GM21390 (cell line): ENCODE measurements around the gene SRD5A1.

Source experiments
- ATAC-seq: cut with Tn5 transposase; IDR thresholded peaks from one replicate; pipeline ENCODE4 v1.9.1; 2021; ENCODE audit not compliant: unreplicated experiment

Gene SRD5A1, protein sequence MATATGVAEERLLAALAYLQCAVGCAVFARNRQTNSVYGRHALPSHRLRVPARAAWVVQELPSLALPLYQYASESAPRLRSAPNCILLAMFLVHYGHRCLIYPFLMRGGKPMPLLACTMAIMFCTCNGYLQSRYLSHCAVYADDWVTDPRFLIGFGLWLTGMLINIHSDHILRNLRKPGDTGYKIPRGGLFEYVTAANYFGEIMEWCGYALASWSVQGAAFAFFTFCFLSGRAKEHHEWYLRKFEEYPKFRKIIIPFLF

DNA sequence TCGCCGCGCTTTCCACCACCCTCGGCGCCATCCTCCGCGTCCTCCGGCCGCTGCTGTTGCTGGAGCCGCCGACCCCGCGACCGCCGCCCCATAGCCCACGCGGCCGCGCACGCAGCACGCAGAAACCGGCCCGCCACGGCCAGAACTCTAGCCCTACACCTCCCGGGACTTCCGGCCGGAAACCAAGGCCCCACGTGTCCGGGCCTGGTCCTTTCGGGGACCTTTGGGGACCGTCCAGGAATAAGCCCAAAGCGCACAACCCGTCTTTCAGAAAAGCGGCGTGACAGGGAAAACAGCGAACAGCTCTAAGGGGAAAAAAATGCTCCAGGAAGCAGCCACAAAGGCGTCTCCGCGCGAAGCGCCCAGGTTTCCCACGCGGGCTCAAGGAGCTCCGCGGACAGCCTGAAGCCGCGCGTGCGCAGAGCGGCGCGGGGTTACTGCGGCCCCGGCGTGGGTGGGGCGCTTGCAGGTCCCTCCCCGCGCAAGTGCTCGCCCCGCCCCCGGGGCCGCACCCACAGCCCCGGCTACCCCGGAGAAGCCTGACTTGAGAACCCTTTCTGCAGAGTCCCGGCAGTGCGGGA, at the start of gene SRD5A1, which contains the start of gene NSUN2:
TSS of gene SRD5A1 (plus strand) at position 553 of the 581 bp plus-strand sequence. CDS start 137 bp downstream, outside the sequence.
TSS of gene NSUN2 (minus strand) at position 157 of the 581 bp plus-strand sequence. CDS start at position 92, 65 bp downstream.
- peak; percentile 91 for ATAC-seq

DNA sequence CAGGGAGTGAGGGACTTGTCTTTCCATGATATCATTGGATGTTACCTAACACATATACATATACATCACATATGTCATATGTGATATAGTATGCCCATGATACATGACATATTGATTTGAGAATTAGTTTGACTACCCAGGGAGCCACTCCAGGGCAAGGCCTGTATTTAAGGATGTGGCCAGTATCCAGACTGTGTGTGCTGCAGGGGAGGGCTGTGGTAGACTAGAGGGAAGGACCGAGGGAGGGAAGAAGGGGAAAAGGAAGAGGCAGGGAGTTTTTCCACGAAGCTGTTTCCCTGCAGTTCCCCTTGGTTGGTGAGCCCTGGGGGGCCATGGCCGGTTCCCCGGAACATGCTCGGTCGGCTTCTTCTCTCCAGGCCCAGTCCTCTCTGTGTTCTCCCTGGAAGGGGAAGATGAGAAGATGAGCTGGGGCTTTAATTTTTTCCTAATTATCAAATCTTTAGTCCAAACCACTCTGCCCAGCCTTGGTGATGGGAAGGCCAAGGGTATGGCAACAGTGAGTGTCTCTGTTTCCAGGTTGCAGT, 49.1 kb upstream of the SRD5A1 start:
- no peak for ATAC-seq

DNA sequence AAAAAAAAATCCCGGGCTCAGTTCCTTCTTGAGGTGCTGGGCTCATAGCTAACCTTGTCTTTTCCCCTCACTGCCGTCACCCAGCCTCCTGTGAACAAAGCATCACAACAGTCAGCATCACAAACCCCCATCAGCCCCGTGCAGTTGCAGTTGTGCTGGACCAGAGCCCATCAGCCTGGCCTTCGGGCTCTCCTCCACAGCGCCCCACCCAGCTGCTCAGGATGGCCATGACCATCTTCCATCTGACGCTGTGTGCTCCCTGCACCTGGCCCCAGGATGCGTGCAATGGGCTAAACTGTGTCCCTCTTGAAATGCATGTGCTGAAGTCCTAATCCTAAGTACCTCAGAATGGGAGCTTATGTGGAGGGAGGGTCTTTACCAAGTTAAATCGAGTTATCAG, 48.5 kb upstream of the SRD5A1 start:
- no peak for ATAC-seq

DNA sequence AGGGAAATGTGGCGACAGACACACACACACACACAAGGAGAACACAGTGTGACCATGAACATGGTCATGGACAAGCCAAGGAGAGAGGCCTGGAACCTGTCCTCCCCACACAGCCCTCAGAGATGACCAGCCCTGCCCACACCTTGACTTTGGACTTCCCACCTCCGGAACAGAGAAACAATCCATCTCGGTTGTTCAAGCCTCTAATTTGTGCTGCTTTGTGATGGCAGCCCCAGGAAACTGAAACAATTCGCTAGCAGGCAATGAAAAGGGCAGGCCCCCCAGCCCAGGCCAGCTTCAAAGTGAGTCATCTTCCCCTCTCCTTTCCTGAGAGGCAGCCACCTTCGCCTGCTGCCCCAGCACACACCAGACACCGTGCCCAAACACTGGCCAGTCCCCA, 48.1 kb upstream of the SRD5A1 start:
- no peak for ATAC-seq

DNA sequence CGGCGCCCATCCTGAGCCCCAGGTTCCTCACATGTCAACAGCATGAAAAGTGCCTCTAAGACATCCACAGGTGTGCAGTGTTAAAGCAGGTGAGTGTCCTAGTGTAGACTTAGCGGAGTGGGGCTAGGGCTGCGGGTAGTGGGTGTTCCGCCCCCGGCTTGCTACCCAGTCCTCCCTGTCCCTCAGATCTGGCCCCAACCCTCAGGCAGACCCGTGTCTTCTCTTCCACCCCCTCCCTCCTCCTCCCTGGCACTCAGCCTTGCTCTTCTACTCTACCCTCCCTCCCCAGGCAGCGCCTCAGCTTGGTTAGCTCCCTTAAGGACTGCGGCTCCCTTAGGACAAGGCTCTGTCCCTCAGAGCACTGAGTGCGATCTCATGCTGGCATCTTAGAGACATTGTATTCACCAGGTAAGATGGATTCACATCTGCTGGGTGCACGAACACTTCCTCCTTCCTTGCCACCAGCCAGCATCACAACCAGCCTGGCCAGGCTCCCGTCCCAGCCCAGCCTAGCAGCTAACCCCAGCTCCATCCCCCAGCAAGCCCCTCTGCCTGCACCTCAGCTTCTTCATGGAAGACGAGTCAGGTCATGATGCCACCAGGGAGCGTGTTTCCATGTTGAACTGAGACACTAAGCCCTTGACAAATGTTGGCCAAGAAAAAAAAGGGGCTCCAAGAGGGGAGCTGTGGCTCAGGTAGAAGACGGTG, 47.1 kb upstream of the SRD5A1 start:
- no peak for ATAC-seq

DNA sequence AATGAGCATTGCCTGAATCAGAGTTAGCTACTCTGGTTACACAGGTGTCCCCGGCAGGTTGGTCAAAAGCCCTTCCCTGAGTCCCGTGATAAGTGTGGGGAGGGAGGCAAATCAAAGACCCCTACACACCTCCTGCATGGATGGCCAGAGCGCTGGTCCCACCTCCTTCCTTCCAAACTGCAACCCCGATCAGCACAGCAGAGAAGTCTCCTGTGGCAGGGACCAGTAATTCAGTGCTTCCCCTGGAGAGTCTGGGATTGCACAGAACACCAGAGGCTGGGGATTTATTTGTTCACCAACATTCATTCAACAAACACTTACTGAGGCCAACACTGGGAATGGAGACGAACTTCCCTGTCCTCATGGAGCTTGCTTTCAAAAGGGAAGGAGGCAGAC, 46.6 kb upstream of the SRD5A1 start:
- no peak for ATAC-seq

DNA sequence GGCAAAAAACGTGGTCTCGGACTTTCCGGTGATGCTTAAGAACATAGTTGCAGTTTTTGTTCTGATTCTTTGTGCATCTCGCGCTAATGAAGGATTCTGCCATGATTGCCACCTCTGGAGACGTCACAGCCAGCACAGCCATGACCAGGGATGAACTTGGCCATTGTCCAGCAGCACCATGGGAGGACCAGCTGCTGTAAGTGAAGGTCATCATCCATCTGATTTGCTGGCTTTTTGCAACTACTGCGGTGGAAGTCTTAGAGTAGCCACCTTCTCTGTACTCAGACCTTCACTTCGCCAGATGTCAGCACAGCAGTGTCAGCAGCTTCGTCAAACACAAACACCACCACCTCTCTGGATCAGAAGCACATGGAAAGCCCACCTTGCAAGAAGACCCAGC, 46.1 kb upstream of the SRD5A1 start:
- no peak for ATAC-seq

DNA sequence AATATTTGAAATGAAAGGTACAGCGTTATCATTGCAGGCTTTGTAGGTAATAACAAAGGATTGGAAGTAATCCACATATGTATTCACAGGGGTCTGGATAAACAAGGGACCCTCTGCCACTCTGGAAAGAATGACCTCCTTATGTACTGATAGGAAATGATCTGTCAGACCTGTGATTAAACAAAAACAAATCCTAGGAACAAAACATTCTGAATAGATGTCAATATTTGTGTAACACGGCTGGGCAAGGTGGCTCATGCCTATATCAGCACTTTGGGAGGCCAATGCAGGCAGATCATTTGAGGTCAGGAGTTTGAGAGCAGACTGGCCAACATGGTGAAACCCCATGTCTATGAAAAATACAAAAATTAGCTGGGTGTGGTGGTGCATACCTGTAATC, 42.7 kb upstream of the SRD5A1 start:
- ATAC-seq = no peak

DNA sequence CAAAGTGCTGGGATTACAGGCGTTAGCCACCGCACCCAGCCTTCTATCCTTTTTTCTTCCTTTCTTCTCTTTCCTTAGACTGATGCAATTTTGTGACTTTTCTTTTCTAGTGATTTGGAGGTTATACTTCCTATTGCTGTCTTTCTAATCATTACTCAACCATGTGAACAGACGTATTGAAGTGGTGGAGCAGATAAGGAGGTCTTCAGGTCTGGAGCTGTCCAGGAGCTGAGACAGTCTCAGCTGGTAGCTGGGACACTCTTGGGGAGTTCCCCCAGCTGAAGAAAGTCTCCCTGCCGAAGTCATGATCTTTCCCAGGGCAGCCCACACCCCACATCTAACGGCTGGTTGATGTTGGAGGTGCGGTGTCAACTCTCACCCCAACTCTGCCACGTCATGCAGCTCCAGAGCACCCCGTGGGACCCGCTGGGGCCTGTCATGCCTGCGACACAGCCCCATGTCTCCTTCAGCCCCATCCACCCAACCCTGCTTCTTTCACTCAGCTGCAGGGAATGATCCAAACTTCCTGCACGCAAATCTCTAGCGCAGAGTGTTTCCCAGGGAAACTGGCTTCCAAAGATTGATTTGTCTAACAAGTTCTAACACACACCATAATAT, 41.5 kb upstream of the SRD5A1 start:
- no peak for ATAC-seq

DNA sequence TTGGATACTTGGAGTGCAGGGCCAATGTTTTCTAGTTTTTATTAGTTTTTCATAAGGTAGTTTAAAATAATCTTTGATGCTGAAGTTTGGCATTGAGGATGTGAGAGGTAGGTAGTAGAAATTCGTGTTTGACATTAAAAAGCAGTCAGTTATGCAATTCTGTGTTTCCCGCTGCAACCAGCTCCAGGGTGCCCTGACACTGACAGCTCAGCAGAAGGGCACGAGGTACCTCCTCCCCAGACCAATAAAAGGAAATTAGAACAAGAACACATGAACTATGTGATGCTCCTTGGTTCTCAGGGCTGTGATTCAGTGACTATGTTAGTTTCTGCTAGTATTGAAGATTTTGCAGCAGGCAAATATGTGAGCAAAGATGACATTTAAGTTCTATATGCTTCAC, 40.6 kb upstream of the SRD5A1 start:
- ATAC-seq = no peak

DNA sequence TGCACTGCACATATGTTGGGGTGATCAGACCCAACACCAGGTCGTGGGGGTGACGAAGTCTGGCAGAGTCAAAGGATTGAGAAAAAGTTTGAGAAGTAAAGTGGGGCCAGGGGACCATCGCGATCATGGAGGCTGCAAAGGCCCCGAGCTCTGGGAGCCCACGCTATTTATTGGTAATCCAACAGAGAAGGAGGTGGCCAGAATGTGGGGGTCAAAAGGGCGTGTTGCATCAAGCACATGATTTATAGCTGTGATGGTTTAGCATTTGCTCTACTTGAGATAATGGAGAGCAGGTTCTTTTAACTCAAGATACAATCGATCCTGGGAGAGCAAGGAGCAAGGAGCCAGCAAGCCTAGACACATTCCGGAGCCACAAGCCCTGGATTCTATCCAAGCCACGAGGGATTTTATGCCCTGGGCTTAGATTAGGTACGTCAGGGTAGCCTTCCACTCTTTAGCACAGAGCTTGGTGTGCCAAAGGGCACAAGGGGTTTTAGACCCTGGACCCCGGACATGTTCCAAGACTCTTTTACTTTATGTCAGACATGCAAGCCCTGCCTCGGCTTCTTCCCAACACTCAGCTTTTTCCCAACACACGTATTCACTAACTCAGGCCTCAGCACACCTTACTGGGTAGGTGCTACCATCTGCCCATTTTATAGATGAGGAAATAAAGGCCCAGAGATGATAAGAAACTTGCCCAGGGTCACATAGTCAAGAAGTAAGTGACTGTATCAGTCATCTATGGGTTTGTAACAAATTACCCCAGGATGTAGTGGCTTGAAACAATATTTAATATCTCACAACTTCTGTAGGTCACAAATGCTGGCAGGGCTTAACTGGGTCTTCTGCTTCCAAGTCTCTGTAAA, 39.9 kb upstream of the SRD5A1 start:
- no peak for ATAC-seq

DNA sequence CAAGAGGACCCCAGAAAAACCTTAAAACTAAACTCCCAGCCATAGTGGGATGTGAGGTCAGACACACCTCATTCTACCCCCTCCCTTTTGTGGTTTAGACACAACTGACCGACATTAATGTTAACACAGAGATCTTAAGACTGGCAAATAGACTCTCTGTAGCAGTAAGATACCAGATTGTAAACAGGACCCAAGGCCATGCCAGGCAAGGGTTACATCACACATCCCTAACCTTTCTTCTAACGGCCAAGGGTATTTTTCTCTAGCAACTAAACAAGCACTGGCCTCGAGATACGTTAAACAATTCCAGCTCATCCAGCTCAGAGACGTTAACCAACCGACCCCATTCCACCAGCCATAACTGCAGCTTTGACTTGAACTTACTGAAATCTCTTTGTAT, 39.2 kb upstream of the SRD5A1 start:
- no peak for ATAC-seq

DNA sequence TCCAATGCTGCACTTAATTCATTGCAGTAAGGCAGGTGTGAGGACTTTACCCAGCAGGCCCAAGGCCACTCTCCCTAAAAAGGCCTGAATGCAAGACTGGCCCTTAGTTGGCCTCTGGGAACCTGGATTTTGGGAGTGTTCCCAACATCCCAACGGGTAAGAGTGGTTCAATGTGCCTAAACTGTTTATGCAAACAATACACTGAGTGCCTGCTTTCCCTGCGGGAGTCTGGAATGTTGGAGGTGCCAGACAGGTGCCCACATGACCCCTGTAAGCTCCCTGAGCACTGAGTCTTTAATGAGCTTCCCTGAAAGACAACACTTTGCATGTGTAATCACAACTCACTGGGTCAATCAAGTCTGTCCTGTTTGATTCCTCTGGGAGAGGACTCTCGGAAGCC, 37.8 kb upstream of the SRD5A1 start:
- ATAC-seq = no peak

DNA sequence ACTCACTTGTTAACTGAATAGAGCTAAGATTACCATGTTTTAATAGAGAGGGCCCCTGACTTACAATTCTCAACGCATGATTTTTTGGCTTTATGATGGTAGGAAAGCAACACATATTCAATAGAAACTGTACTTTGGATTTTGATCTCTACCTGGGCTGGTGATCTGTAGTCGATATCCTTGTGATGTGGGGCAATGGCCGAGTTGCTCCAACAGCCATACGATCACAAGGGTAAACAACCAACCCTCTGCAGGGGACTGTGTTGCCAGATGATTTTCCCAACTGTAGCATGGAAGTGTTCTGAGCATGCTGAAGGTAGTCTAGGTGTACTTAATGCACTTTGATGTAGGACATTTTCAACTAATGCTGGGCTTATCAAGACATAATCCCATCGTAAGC, 36.9 kb upstream of the SRD5A1 start:
- no peak for ATAC-seq

DNA sequence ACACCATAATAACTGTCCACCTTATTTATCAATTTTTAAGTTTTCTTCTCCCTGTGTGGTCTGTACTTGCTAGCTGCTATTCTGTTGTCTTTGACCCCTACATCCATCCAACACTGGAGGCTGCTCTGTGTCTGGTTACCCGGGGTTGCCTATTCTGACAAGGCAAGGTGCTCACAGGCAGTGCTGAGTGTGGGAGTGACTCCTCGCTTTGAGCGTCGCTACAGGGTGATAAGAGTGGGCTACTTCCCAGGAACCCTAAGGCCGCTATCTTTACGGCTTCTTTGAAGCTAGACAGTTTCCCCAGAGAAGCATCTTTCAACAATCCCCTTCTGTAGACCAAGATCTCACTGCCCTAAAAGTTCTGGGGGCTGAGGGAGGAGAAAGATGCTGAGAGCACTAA, 35.7 kb upstream of the SRD5A1 start:
- no peak for ATAC-seq

DNA sequence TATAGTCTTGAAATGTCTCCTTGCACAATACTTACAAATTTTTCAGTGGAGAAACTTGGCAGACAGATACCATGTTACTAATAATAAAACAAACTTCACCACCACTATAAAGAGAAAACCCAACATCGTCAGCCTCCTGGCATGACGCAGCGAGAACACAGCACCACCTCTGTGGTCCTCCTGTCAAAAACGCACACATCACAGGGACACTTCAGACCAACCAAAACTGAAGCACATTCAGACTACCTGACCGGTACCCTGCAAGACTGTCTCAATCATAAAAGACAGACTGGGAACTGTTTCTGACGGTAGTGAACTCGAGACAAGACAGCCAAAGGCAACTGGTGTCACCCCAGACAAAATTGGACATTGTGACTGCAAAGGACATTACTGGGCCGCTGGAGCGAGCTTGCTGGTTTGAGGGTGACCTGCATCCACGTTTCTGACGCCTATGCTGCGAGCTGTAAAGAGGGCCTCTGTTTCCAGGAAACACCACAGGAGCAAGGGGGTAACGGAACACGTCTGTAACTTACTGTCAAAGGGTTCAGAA, 34.8 kb upstream of the SRD5A1 start:
- ATAC-seq = no peak

DNA sequence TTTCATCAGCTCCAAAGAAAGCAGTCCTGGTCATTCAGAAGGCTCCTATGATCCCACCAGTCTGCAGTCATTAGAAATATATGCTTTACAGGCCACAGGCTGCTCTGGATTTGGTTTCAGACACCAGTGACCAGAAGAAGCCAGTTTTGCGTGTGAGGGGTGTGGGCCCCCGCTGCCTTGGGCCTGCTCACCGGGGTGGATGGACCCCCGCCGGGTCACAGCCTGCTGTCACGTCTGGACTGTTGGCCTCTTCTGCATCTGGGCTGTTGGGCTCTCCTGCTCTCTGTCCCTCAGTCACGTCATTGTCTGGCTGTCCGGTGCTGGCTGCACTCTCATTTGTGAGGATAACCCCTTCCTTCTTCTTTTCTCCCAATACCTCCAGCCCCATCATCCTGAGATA, 33.5 kb upstream of the SRD5A1 start:
- no peak for ATAC-seq

DNA sequence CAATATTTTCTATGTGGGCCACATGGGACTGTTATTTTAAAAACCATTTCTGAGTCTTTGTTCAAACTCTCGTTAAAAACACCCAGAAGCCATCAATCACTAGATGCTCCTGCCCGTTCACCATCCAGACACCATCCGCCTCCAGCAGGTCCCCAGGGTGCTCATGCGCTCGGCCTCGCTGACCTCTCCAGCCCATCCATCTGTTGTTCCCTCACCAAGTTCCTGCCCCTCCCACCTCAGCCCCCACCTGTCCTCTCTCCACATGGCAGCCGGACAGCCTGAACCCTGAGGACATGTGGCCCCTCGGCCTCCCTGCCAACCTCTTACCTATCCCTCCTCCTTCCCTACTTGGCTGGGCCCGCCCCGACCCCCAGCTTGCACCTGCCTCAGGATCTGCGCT, 32.0 kb upstream of the SRD5A1 start:
- ATAC-seq = no peak

DNA sequence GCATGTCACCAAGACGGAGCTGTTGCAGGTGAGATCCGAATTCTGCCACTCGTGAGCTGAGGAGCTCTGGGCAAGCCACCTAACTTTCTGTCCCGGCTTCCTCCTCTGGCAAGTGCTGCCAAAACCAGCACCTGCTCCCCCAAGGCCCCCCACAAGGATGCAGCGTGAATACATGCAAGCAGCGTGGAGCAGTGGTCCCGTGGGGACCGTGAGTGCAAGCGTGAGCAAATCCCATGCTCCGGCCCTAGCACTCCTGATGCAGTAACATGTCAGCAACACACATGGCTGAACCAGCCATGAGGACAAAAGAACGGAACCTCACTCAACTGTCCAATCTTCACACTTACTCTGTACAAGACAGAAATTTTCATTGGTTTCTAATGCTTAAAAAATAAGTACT, 31.4 kb upstream of the SRD5A1 start:
- no peak for ATAC-seq

DNA sequence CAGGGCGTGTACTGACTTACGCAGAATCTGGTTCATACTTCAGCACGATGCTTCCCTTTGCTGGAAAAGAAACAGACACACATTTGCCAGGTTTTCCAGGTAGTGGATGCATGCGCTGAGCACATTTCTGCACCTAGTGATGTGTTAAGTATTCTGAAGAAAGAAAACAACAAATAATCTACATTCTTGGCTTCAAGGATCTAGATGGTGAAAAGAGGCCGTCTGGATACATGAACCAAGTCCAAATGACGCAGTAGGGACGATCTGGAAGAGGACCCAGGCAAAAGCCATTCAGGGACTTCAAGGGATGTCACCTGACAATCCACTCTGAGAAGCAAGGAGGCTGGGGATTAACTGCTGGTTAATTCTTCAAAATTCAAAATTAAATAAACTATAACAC, 30.8 kb upstream of the SRD5A1 start:
- no peak for ATAC-seq
